Tongue (tissue), 2 donors: ENCODE data around the gene ZNF599. TPM values are rescaled to one million over a fixed set of nuclear protein-coding genes. Genes with fewer than 3 reads are reported as not detected.
A peak's percentile ranks its signal among the peaks of the same experiment; 100 is the strongest.
"Not testable (repeated sequence)": the region's sequence is repeated elsewhere in the genome, so short reads cannot be mapped to it uniquely, and the experiment has no call there.

Experiments used
- DNase-seq: peaks from one replicate; pipeline ENCODE4 v3.0.0-alpha.2; 2015
- total RNA-seq: library from RNA; depleted of rRNA; stranded (reverse); fragments of >200 nt; gene quantifications from one replicate; pipeline ENCODE4 v1.2.3, GENCODE V29; 2014

The ZNF599 gene
- 13.6 TPM for total RNA-seq

DNA sequence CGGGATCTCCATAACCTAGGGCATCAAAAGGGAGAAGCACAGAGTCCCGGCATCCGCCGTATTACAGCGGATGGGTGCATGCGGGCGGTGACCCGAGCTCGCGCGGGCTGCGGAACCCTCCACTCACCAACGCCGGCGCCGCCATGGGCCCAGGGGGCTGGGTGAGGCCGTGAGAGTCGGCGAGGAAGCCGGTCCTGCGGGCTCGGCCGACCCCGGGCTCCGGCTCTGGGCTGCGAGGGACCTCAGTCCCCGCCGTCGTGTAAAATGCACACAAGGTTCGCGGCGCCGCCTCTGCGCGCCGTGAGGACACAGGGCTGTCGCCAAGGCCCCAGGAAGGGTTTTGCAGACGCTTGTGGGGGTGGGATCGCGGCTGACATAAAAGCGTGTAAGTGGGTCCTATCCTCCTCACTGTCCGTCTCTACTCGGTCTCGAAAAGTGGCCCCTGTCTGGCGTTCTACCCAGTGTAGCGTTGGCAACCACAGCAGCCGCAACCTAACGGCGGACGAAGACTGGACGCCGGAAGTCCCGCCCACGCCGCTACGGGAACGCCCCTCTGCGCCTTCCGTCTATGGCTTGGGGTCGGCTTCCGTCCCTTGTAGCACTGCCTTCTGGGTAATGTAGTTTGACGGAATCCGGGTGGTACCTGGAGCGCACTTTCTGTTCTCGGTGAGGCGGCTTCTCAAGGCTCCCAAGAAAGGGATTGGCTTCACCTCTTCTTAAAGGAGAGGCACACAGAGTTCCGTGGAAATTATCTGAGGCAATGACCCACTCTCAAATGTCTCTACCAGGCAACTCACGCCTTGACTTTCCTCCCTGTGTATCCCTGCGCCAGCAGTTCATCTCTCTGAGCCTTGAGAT, at the start of gene ZNF599:
Gene ZNF599 (minus strand): TSS at position 519 of the 858 bp plus-strand sequence. CDS start 374 bp downstream, at position 145.
- DNase-seq = peak; percentile 96

DNA sequence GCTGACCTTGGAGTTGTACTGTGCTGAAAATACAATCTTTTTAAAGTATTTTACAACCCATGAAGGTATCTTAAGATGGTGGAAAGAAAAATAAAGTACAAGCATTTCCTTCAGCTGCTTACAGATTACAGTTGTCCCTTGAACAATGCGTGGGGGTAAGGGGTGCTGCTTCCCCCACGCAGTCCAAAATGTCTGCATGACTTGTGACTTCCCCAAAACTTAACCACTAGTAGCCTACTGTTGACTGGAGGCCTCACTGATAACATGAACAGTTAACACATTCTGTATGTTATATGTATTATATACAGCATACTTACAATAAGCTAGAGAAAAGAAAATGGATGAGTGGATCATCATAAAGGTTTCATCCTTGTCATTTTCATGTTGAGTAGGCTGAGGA, 45.3 kb upstream of the ZNF599 start:
- no peak for DNase-seq

DNA sequence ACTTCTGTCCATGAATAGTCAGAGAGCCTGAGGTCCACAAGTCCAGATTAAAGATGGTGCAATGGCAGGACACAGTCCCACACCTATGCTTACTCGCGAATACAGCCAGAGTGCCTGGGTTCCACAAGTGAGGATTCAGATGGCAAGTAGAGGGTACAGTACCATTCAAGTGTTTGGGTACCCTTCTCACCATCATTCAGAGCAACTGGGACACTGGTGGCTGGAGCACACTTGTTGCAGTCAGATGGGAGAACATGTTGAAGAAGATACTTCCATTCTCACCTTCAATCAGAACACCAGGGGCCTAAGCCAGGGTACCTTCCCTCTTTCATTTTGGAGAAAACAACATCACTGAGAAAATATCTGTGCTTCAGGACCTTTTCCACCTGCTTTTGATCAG, 43.7 kb upstream of the ZNF599 start:
- no peak for DNase-seq

DNA sequence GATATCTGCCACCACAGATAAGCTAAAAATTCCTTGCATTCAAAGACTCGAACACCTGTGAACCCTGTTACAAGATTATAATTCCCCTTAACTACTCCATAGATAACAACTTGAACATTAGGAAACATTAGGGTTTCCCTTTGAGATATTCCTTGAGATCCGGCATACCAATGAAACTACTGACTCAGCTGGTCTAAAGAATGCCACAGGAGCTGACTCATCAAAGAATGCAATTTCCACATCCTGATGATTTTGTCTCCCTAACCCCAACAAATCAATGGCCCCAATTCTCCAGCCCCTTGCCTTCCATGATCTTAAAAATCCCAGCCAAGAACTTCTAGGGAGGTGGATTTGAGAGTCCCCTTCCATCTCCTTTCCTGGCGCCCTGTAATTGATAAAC, 35.6 kb upstream of the ZNF599 start:
- no peak for DNase-seq

DNA sequence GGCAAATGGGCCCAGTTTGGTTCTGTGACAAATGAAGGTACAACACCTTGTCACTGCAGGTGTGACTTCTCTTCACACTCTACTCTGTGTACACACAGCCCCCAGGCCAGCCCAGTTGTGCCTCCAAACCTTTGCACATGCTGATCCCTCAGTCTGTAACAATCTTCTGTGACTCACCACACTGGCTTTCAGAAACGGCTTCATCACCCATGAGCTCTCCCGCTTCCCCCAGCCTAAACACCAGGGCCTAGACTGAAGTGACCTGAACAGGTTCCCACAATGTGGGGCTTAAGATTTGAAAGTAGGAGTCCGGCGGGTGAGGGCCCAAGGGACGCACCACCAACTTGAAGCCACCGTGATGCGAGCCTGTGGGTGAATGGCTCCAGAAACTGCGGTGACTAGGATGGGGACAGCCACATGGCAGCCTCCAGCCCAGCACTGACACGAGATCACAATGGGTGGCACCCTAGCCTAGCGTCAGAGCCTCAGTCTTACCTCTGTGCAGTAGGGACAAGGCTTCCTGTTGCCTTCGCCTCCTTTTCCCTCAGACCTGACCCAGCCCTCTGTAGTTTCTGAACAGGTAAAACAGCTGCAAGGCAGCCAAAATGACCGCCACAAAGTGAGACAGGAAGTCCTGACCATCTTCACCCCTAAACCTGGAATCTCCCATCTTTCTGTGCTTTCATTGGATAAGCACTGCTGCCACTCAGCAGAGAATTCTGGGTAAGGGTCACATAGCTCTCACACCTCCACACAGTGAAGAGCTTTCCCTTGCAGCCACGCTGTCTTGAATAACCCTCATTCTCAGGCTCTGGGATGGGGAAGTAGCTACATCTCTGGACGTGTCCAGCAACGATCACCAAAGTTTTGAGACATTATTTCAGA, 34.2 kb upstream of the ZNF599 start:
- DNase-seq = no peak

DNA sequence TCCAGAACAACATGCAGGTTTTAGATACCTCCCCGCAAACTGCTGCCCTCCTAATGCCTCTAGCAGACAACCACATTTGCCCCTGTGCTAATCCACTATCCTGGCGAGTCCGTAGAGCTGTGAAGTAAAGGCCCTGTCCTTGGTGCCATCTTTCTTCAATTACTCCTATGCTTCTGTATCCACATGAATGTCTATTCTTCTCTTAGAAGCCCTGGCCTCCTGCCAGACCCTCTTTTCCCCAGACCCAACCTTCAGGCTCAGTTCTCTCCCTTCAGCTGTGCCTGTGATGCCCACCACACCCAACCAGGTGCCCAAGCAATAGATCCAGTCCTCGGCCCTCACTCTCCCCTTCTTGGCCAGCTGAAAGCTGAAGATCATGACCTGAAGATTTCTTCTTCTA, 31.1 kb upstream of the ZNF599 start:
- no peak for DNase-seq

DNA sequence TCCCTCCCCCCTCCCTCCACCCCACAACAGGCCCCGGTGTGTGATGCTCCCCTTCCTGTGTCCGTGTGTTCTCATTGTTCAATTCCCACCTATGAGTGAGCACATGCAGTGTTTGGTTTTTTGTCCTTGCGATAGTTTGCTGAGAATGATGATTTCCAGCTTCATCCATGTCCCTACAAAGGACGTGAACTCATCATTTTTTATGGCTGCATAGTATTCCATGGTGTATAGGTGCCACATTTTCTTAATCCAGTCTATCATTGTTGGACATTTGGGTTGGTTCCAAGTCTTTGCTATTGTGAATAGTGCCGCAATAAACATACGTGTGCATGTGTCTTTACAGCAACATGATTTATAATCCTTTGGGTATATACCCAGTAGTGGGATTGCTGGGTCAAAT, 23.9 kb upstream of the ZNF599 start:
- not testable (repeated sequence) for DNase-seq

DNA sequence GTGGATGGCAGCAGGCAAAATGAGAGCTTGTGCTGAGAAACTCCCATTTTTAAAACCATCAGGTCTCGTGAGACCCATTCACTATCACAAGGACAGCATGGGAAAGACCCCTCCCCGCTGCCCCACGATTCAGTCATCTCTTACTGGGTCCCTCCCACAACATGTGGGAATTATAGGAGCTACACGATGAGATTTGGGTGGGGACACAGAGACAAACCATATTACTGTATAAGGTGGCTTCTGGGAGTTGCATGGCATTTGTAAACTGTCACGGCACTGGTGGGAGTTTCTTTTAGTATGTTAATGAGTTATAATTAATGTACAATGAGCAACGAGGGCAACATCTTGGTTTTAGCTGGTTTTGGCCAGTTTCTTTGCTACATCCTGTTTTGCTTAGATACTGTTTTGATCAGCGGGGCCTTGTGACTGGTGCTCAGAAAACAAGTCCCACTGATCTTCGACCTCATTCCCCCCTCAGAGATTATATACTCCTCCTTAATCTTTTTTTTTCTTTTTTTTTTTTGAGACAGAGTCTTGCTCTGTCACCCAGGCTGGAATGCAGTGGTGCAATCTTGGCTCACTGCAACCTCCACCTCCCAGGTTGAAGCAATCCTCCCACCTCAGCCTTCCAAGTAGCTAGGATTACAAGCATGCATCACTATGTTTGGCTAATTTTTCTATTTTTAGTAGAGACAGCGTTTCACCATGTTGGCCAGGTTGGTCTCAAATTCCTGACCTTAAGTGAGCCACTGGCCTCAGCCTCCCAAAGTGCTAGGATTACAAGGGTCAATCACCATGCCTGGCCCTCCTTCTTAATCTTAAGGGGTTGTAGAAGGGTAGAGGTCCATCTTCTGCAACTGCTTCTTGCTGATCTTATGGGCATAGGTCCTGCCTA, 21.3 kb upstream of the ZNF599 start:
- DNase-seq = no peak

DNA sequence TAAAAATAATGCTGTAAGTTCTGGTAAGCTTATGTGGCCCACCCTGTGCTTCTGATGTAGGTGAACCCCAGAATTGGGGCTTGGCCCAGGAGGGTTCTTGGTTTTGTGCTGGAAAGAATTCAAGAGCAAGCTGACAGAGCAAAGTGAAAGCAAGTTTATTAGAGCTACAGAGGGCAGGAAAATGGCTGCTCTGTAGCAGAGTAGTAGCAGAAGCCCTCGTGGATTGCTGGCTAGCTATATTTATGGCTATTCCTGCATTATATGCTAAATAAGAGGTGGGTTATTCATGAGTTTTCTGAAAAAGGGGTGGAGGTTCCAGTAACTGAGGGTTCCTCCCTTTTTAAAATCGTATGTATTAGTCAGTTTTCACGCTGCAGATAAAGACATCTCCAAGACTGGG, 20.6 kb upstream of the ZNF599 start:
- DNase-seq = no peak

DNA sequence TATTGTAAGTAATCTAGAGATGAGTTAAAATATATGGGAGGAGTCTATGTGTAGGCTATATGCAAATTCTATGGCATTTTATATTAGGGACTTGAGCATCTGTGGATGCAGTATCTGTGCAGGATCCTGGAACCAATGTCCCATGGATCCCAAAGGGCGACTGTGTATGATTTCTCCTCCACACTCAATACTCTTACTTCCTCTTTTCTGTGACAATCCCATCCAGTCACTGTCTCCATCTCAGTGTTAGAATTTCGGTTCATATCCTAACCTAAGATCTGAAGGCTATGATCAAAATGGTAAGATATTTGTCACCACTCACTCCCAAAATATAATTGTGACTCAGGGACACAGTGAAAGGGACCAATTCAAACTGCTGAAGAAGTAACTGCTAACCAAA, 15.1 kb upstream of the ZNF599 start:
- no peak for DNase-seq

DNA sequence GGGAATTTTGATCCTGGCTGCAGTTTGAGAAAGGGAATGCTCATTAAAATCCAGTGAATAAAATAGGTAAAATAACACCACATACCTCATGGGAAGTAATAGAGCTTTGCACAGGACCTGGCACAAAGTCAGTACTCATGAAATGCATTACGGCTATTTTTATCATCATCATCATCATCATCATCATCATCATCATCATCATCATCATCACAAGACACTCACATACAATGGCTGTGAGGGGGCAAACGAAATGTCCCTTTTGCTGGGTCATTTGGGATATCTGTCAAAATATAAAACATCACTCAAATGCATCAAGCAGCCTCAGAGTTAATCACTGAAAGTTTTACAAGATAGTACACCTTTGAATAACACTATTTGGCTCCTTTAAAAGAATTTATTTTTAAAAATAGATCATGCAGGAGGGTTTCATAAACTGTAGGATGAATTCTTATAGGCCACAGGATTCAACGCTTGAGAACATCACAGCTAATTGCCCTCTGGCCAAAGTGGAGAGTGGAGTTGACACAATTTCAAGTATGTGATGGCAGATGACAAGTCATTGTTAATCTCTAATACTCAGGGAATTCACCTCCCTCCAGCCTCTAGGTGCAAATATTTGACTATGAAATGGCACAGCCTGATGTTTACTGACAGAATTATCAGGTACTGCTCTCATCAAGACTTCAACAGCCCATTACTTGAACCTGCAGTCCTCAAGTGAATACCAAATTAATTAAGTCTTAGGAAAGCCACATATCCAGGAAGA, 14.2 kb upstream of the ZNF599 start:
- peak; percentile 6 for DNase-seq

DNA sequence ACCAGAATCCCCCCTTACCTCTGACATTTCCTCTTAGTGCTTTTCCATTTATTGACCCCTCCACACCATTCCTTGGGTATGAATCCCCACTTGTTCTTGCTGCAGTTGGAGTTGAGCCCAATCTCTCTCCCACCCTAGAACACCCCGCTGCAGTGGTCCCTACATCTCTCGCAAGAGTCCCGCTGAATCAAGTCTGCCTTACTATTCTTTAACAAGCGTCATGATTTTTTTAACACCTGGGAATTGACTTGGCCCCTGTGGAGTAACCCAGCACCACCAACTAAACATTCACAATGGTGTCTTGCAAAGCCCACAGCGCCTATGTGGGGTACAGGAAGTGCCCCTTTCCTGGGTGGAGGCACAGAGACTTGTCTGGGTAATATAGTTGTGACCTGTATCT, 13.2 kb upstream of the ZNF599 start:
- no peak for DNase-seq

DNA sequence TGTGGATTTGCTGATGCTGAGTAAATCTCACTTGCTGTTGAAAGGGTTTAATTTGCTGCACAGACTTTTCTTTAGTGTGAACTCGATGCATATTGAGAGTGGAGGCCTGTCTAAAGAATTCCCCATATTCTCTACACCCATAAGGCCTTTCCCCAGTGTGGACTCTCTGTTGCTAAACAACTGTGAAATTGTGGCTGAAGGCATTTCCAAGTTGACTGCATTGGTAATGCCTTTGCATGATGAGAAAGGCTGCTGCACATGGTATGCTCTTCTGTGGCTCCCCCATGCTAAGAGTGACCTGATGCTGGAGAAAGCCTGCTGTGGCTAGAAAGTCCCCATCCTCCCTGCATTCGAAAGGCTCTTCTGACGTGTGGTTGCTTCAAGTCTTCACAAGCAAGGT, 6.6 kb upstream of the ZNF599 start:
- no peak for DNase-seq

DNA sequence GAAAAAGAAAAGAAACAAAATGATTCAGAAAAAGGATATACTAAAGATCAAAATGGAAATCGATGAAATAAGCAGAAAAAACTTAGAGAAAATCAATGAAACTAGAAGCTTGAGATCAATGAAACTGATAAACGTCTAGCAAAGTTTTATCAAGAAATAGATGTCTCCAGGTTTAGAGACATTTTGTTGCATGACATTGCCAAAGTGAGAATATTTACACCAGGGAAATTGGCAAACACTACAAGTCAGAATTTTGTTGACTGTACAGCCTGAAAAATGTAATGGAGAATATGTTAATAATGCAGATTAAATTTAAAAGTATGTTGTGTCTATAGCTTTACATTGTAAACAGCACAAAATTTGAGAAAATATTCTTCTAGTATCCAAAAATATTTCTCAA, 5.3 kb upstream of the ZNF599 start:
- no peak for DNase-seq

DNA sequence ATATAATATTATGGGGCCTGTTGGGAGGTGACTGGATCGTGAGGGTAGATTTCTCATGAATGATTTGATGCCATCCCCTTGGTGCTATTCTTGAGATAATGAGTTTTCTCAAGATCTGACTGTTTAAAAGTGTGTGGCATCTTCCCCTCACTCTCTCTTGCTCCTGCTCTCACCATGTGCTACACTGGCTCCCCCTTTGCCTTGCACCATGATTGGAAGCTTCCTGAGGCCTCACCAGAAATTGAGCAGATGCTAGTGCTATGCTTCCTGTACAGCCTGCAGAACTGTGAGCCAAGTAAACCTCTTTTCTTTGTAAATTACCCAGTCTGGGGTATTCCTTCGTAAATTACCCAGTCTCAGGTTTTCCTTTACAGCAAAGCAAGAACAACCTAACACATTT, 1.8 kb upstream of the ZNF599 start:
- DNase-seq = no peak

DNA sequence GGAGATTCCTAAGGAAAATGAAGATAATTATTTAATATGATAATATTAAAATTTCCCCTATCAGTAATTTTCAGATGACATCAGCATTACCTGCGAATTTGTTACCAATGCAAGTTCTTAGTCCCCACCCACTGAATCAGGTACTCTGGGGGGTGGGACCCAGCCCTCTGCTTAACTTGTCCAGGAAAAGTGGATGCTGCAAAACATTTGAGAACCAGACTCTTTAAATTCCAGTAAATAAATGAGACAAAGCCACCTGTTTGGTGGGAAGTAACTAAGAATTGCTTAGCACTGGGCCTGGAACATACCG, 495 bp upstream of the ZNF599 start:
- DNase-seq = no peak

DNA sequence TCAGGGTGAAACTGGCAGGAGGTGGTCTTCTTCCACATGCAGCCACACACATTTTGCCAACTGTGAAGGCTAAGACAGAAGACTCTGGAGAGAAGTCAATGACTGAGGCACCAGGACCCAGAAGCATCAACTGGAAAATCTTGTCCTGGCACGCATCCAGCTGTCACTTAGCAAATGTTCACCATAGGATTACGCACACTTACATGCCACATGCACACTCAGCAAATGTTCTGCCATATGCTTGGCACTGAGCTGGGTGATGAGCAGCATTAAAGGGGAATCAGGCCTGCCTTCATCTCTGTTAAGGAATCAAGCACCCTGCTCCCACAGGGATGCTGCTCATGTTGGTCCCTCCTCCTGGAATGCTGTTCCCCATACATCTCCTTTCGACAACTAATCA, 5.1 kb downstream of the ZNF599 start:
- peak; percentile 61 for DNase-seq

DNA sequence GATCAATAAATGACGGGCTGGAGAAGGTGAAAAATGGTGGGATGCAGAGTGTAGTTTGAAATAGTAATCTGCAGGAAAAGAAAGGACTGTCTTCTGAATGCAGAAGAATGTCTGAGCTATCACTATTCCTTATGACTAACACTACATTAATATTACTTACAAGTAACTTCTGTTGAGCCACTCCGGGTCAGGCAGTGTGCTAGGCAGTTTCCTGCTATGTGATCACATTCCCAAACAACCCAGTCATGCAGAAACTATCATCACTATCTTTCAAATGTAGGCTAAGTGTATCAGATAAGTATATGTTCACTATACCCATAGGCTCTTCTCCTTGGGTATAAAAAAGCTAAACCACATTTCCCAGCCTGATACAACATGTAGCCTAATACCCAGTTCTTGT, 6.6 kb downstream of the ZNF599 start:
- DNase-seq = no peak

DNA sequence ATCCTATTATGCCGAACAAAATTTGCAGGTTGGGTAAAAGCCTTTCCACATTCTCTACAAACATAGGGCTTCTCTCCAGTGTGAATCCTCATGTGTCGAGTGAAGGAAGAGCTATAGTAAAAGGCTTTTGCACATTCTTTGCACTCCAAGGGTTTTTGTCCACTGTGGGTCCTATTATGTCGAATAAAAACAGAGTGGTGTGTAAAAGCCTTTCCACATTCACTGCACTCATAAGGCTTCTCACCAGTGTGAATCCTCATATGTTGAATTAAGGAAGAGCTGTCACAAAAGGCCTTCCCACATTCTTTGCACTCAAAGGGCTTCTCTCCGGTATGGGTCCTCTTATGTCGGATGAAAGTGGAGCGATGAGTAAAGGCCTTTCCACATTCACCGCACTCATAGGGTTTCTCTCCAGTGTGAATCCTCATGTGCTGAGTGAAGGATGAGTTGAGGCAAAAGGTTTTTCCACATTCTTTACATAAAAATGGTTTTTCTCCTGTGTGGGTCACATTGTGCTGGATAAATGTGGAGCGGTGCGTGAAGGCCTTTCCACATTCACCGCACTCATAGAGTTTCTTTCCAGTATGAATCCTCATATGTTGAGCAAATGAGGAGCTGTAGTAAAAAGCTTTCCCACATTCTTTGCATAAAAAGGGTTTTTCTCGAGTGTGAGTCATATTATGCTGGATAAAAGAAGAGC, 13.6 kb downstream of the ZNF599 start:
- no peak for DNase-seq

DNA sequence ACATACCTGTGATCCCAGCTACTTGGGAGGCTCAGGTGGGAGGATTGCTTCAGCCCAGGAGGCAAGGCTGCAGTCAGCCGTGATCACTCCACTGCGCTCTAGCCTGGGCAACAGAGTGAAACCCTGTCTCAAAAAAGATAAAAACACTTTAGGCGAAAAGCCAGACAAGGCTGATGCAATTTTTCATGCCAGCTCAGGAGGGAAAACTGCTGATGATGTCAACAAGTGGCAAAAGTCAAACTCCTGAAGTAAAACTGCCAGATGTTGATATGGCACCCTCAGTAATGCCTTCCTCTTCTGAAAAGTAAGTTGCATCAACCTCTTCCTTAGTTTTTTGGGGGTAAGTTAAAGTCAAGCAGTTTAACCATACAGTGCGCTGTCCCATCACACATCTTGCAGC, 15.6 kb downstream of the ZNF599 start:
- DNase-seq = no peak
